HG03139 (cell line): ENCODE results near the gene LAIR2.
"Not testable (repeated sequence)": the region's sequence is repeated elsewhere in the genome, so short reads cannot be mapped to it uniquely, and the experiment has no call there.

Experiments used
- ATAC-seq: cut with Tn5 transposase; IDR thresholded peaks from one replicate; pipeline ENCODE4 v1.9.1; 2021; ENCODE audit not compliant: unreplicated experiment

LAIR2 gene

DNA sequence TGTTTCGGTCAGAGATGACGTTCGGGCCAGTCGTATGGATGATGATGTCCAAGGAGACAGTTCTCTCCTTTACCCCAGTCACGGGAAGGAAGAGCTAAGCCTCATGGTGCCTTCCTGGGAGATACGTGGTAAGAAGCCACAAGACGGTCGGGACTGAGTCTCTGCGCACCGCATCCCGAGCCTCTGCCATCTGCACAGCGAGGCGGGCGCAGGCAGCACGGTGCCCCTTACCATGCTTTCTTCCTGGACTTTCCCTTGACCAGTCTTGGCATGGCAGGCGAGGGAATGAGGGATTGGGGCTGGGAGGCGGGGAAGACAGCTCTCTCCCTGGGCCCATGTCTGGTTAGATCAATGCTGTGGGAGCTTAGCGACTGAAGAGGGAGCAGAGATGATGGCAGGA is 10.1 kb upstream of the LAIR2 start:
- ATAC-seq, result no peak

DNA sequence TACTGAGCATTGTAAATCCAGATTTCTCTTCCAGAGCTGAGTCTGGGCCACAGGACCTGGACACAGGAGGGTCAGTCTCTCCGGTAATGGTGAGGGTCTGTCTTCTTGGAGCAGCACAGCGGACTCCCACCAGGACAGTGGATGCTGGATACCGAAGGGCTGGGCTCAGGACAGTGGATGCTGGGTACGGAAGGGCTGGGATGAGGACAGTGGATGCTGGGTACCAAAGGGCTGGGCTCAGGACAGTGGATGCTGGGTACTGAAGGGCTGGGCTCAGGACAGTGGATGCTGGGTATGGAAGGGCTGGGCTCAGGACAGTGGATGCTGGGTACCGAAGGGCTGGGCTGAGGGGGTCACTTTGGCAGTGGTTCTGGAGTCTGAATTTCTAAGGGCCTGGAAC is 9.6 kb upstream of the LAIR2 start:
- not testable (repeated sequence) for ATAC-seq

DNA sequence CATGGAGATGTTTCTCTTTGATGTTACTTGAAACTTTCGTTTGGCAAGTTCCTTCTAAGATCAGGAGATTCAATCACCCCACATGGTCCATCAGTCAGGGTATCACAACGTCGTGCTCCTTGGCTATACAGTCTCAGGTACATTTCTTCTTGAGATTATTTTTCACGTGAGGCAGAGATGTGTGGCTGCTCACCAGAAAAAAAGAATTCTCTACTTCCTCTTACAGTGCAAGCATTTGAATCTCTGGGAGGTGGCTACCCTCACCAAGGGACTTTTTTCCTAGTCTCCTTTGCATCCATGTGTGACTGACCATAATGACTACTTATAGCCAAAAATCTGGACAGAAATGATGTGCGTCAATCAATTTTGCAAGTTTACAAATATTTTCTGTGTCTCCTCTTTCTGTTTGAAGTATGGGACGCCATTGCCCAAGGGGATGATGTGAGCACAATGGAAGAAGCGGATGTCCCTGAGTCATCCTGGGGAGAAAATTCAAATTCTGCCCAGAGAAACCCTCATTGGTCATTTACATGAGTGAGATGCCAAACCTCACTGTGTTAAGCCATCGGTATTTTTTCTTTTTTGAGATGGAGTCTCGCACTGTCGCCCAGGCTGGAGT is 8.6 kb upstream of the LAIR2 start:
- ATAC-seq, result no peak

DNA sequence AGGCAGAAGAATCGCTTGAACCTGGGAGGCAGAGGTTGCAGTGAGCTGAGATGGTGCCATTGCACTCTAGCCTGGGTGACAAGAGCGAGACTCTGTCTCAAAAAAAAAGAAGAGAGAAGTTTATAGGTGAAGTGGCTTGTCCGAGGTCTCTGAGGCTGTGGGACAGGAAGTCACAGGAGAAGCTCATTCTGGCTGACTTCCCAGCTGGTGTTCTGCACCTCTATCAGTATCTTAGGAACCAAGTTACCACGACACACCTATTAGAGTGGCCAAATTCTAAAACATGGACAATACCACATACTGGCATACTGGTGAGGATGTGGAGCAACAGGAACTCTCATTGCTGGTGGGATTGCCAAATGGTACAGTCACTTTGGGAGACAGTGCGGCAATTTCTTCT is 7.3 kb upstream of the LAIR2 start:
- not testable (repeated sequence) for ATAC-seq

DNA sequence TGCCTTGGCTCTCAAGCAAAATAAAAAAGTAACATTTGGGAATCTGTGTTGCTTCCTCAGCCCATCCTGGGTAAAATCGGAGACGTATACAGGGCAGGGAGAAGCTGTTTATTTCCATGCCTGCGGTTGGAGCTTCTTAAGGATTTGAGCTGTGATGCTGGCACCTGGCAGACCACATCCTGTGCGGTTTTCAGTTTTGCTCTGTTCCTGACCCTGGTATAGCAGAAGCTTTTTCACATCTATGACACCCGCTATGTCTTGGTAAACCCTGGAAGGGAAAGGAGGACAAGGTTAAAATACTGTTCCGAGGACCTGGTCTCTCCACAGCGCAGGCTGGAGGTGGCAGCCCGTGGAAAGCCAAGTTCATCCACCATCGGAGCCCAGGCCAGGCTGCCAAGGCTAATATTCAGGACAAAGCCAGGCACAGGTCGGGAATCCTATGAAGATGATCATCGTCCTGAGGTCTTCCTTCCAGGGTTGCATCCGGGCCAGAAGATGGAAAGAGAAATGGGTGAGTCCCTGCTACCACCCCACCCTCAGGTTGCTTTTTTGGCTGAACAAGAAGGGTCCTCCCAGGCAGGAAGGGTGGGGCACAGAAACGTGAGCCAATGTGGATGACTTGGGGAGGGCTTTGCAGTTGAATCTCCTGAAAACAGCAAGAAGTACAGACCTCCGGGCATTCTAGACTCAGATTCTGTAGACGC is 4.7 kb upstream of the LAIR2 start:
- not testable (repeated sequence) for ATAC-seq

DNA sequence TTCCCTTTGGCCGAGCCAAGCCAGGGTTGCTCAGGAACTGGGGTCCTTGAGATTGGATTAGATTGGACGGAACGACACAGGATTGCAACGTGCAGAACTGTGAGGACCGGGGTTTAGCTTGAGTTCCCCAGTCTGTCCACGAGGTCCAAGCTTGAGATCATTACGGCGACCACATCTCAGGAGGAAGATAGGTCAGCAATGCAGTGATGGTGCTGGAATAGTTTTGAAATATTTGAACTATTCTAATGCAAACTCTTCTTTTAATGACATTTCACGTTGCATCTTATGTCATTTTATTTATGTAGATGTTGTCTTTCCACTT is 4.2 kb upstream of the LAIR2 start:
- ATAC-seq, result not testable (repeated sequence)

DNA sequence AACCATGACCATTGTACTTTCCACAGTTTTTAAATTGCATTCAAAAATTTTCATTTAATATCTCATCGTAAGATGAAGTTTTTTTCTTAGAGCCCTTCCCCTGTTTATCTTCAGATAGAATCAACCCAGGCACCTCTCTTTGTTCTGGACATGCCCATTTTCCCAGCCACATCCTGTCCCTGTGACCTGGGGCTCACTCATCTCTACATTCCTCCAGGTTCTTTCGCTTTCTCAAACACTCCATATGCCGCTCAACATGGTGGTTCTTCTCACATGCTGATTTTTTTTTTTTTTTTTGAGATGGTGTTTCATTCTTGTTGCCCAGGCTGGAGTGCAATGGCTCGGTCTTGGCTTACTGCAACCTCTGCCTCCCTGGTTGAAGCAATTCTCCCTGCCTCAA is 2.9 kb downstream of the LAIR2 start:
- not testable (repeated sequence) for ATAC-seq

DNA sequence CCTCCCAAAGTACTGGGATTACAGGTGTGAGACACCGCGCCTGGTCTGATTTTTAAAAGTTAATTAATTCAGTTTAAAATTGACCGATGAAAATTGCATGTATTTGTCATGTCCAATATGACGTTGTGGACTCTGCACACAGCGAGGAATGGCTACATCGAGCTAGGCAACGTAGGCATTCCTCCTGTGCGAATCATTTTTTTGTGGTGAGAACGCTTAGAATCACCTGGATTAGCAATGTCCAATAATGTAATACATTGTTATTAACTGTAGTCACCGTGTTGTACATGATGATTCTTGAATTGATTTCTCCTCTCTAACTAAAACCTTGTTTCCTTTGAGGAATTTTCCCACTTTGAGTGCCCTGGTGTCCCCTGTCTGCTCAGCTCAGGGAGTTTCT is 3.4 kb downstream of the LAIR2 start:
- ATAC-seq, result no peak

DNA sequence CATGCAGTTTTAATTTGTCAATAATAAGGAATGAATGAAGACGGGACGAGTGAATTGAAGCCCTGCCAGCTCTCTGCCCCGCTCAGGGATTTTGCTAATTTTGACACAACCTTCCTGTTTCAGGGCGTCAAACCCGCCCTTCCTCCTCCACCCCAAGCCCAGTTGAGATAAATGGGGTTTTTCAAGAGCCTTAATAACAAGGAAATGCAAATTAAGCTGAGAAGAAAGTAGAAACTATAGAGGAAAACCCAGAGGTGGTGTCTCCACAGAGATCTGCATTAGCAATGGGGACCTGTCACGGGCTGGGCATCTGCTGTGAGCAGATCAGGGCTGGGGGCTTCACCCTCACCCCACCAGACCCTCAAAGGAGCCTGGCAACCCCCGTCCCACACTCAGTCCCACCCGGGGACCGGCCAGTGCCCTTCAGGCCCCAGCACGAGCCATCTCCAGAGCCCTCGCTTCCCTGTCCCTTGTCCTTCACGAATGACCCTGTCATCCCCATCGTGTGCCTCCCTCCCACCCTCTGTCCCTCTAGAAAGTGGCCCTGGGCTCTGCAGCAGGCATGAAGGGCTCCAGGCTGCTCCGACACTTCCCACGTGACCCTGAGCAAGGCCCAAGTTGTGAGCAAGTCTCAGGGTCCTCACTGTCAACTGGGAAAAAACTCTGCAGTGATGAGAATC is 4.5 kb downstream of the LAIR2 start:
- ATAC-seq, result not testable (repeated sequence)

DNA sequence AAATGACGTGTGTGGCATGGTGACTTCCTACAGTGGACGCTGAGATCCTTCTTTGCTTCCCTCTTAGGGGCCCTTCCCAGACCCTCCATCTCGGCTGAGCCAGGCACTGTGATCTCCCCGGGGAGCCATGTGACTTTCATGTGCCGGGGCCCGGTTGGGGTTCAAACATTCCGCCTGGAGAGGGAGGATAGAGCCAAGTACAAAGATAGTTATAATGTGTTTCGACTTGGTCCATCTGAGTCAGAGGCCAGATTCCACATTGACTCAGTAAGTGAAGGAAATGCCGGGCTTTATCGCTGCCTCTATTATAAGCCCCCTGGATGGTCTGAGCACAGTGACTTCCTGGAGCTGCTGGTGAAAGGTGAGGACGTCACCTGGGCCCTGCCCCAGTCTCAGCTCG is 5.2 kb downstream of the LAIR2 start:
- ATAC-seq, result no peak

DNA sequence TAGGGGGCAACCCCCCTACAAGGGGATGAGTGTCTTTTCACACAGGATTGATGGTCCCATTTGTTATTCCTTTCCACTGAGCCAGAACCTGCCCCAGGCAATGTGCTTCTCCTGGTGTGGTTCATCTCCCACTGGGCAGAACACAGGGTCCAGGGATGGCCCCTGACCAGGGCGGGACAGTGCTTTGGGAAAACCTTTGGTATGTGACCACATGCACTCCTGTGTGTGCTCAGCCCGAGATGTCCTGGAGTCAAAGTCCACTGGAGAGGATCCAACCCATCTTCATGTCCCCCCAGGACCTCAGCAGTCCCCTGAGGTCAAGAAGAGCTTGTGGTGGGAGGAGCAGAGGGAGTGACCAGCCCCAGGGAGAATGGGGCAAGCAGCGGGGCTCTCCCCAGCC is 5.9 kb downstream of the LAIR2 start:
- ATAC-seq, result not testable (repeated sequence)

DNA sequence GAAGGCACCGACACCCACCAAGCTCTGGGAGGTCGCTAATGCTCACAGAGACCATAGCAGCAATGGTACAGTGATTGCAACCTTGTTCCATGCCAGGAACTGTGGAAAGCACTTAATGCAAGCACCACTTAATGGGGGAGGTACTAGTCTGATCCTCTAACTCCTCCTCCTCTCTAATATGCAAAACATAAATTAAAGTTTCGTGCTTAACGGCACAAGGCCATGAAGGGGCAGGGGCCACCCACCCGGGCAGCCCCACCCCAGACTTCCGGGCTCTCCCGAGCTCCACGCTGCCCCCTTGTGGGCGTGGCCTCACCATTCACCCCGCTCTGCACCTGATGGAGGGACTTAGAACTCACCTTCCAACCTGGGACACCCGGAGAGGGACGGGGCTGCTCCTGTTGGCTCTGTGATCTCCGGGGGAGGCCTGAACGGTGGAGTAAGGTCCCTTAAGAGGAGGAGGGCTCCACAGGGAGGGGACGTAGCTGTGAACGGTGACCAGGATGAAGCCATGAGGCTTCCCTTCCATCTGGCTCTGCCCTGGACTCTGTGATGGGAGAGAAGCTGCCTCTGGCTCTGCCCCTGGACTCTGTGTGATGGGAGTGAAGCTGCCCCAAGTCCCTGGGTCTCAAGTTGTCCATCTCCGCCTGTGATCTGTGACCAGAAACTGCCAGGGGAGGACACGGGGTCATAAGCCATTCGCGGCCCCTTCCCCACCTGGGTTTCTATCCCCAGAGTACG is 6.7 kb downstream of the LAIR2 start:
- not testable (repeated sequence) for ATAC-seq

DNA sequence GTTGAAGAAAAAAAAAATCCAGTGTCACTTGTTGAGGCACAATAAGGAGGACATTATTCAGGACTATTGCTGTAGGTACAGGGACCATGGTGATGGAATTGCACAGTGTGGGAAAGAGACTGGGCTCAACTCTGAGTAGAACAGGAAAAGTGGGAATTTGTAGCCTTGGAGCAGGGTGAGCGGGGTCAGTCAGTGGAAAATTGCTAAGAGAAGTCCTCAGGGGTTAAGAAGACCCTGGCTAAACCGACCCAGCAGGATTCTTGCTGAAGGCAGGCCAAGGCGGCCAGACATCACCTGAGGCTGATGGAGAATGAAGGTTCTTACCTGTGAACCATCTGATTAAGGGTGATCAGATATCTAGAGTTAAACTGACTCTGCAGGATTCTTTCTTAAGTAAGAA is 12.5 kb downstream of the LAIR2 start:
- ATAC-seq, result no peak

DNA sequence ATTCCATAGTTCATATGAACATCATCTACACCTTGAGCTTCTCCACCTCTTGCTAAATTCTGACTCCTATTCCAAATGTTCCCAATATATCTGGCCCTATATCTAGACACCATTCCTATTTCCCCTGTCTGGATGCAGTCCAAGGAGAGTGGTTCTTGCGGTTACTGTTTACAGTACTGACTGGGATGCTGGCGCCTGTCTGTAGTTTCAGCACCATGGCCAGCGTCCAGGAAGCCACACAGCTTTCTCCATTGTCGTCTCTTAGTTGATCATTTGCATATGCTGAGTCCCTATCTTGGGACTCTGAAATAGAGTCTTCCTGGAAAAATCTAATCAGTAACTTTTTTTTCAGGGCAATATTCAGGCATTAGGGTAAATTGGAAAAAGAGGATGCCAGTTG is 14.9 kb downstream of the LAIR2 start:
- ATAC-seq, result no peak

DNA sequence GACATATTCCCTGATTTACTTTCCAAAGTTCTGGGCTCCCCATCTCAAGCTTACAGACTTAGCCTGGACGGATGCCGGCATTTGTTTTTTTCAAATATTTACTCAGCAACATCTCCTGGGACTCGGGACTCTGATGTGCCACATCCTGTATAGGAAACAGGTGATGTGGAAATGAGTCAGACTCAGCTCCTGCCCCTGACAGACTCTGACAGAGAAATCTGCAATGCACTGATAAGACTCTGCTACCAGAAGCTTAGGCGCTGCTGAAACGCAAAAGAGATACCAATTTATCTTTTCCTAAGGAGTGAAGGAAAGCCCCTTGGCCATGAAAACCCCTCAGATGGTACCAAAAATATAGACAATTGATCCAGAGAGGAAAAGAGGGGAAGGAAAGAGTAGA is 16.2 kb downstream of the LAIR2 start:
- no peak for ATAC-seq

DNA sequence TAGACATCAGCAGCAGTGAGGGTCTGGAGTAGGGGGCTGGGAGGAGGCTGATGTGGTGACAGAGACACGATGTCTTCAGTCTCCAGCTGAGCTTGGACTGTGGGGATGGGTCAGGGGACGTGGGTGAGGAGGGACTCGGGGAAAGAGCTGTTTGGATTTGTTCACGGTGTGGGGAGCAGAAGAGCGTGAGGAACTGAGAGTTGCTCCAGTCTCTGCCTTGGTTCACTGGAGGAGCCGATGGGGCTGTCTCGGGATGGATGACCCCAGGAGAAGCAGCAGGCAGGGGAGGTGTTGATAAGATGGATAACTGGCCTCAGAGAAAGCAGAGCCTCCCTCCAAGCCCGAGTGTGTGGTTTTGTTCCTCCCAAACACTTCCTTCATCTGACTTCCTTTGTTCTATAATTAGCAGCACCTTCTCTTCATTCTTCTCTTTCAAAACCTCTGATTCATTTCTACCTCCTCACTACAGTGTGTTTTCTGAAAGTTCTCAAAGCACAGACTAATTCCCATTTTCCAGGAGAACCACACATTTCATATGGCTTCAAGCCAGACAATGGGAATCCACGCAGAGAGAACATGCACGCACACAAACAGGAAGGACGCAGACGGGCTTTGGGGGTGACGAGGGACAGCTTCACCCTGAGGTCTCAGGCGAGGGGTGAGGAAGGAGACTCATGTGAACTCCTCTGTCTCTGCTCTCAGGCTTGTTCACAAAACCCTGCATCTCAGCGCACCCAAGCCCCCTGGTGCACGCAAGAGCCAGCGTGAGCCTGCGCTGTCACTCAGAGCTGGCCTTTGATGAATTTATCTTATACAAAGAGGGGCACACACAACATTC is 18.6 kb downstream of the LAIR2 start:
- no peak for ATAC-seq

DNA sequence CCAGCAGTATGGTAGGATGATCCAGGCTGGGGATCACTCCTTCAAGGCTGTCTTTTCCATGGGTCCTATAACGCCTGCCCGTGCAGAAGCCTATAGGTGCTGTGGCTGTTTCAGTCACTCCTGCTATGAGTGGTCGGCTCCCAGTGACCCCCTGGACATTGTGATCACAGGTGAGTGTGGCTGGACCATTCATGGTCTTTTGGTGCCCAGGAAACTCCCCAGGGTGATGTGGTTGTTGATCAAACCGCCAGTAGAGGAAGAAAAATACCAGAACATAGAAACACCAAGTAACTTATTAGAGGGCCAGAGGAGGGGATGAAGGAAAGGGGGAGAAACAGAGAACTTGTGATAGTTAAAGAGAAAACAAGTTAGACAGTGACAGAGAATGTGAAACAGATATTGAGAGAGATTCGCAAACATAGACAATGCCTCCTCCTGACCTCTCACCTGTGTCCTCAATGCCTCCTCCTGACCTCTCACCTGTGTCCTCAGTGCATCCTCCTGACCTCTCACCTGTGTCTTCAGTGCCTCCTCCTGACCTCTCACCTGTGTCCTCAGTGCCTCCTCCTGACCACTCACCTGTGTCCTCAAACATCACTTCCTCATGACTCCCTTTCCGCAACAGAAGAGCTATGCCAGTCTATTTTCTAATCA is 19.4 kb downstream of the LAIR2 start:
- no peak for ATAC-seq

DNA sequence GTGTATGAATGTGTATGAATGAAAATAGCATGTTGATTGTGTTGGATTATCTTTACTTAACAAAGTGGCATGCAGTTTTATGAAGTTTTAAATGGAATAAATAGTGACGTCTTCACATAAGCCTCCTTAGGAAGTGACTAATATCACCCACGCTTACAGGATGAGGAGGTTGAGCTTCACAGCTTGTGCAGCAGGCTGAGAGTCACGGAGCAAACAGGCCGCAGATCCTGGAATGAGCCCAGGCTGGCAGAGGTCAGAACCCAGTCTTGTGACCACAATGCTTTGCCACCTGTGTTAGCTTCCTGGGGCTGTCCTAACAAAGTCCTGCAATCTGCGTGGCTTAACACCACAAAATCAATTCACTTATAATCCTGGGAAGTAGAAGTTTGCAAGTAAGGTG is 20.8 kb downstream of the LAIR2 start:
- ATAC-seq, result no peak

DNA sequence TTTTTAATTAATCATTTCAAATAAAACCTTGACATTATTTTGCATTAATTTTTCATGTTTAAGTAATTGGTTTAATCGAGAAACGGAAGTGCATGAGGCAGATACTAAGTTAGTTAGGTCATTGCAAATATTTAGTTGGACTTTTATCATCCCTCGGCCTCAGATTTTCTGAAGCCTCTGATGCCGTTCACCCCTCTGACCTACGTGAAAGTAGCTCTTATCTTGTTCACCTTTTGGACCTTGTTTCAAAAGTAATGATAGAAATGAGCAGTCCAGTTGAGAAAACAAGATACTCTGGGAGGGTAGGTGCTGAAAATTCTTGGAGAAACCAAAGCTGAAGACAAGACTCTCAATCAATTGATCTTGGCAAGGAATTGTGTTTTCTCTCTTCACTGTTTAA is 23.0 kb downstream of the LAIR2 start:
- no peak for ATAC-seq

DNA sequence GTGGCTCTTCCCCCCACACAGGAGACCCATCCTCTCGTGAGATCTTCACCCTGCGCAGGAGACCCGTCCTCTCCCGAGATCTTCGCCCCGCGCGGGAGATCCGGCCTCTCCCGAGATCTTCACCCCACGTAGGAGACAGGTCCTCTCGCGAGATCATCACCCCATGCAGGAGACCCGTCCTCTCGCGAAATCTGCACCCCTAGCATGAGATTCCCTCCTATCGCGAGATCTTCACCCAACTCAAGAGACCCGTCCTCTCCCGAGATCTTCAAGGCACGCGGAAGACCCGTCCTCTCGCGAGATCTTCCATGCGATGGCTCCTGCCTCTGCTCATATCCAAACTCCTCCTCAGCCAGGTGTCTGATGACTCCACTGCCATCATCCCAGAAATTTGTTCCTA is 24.3 kb downstream of the LAIR2 start:
- ATAC-seq, result no peak
